ENCODE measurements around the gene ALG2. TPM values are rescaled to one million over a fixed set of nuclear protein-coding genes. Genes with fewer than 3 reads are reported as not detected.

The ALG2 gene
- total RNA-seq, 1 donor from 2014 or later, result 12.2 TPM

DNA sequence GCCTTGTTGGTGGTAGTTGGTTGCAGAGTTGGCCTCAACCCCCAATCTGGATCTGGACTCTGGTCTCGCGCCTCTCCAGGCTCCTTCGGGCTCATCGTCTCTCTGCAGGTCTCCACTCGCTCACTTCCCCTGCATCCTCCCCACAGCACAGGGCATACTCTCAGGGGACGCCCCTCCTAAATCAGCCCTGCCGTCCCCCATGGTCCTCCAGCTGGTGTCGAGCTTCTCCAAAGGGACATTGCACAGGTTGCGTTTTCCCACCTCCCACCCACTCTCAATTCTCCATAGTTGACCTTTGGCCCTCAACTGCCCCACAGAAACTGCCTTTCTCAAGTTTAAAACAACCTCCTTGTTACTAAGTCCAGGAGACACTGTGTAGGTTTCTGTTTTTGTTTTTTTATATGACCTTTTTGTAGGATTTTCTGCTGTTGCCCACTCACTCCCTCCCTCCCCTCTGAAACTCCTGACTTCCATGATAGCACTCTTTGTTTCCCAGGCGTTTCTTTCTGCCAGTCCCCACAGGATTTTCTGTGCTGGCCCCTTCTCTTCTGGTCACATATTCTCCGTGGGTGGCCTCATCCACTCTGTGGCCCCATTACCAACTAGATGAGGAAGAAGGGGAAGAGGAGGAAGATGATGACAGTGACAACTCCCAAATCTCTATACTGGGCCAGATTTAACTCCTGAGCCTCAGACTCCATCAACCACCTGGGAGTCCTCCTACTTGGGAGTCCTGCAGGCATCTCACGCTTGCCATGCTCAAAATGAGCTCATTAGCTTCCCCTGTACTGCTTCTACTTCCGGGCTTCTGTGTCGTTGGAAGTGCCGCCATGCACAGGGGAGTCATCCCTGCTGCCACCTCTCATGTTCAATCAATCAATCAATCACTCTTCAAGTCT is 50.3 kb downstream of the ALG2 start:
- ATAC-seq, result no peak

DNA sequence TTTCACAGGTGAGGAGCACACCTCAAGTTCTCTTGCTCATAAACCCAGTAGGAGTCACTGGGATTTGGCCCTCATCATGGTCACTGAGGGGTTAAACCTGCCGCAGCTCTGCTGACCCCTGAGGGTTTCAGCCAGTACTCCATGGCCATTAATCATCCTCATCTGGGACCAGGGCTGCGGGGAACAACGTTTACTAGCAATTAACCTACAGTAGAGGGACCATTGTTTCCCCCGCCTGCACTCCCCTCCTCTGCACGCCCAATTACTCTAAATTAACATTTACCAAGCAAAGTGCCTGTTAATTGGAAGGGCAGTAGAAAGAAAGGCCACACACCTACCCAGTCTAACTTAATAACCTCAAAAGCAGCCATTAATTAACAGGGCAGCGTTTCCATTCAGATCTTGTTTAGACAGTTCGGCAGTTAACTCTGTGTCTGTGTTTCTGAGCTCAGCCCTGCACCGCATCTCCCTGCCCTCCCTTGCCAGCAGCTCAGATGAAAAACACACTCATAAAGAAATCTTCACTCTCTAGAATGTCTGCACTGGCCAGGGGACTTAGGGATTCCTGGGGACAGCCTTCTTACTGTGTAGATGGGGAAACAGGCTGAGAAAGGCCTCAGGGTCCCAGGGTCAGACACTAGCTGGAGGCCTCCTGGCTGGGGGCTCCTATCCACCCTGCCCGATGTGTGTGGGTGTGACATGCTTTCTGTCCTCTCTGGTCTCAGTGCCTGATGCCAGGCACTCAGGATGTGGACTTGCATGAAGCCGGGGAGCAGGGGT is 51.6 kb downstream of the ALG2 start:
- ATAC-seq, result no peak

- no peak for ATAC-seq
Measured at GRCh38 chr9:99169086-99169485, 52.7 kb downstream of the ALG2 start.

DNA sequence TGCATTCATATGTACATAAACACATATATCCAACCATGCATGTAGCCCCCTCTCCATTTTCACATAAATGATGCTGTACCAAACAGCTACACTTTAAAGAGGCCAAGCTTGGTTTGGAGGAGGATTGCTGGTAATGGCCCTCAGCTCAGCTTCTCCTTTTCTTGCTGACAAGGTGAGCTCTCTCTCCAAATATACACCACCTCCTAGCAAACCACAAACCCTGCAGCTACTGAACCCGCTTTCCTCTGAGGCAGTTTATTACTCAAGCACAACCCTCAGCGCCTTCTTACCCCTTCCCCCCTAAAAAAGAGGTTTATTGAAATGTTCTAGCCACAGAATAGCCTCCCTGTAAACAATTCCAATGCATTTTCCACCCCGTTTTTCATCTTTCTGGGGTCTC is 54.0 kb downstream of the ALG2 start:
- no peak for ATAC-seq

- ATAC-seq, result no peak
Measured at GRCh38 chr9:99167119-99167518, 54.6 kb downstream of the ALG2 start.

Other genes with a start within 250 kb of the ALG2 start
- gene TGFBR1, start 116.8 kb downstream of the ALG2 start, total RNA-seq, result 31.5 TPM
- gene SEC61B, start 340 bp upstream of the ALG2 start, total RNA-seq, result 75.8 TPM